Measurements from ENCODE around the gene PARP2.
"Not testable (repeated sequence)": the region's sequence is repeated elsewhere in the genome, so short reads cannot be mapped to it uniquely, and the experiment has no call there.

PARP2 gene

DNA sequence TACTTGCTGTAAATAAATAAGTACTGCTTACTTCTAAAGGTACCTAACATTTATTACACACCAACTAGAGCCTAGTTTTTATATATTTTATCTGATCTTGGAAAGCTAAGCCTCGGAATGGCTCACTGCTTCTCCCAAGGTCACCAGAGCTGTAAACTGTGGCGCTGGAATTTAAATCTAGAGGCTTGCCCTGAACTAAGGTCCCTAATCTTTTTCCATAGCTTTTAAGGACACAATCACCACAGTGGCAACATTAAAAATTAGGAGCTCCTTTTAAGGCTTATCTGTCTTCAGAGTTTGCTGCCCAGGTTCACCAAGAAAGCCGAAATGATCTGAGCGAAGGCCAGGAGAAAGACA lies 11.0 kb upstream of the PARP2 start:
- no peak for DNase-seq (ENCODE audit: low read depth)

GRCh38 chr14:20332788-20333493 lies 10.5 kb upstream of the PARP2 start, which contains the start of gene CCNB1IP1:
TSS of gene CCNB1IP1 (minus strand) at chr14:20333279. CDS start at chr14:20316523, 16,756 bp downstream.
- peak within 1 kb of the TSS; percentile 95 for H3K4me3 ChIP-seq (ENCODE audit: control insufficient read depth, low read depth, low read length)
- TF ChIP-seq, protein P1, sequence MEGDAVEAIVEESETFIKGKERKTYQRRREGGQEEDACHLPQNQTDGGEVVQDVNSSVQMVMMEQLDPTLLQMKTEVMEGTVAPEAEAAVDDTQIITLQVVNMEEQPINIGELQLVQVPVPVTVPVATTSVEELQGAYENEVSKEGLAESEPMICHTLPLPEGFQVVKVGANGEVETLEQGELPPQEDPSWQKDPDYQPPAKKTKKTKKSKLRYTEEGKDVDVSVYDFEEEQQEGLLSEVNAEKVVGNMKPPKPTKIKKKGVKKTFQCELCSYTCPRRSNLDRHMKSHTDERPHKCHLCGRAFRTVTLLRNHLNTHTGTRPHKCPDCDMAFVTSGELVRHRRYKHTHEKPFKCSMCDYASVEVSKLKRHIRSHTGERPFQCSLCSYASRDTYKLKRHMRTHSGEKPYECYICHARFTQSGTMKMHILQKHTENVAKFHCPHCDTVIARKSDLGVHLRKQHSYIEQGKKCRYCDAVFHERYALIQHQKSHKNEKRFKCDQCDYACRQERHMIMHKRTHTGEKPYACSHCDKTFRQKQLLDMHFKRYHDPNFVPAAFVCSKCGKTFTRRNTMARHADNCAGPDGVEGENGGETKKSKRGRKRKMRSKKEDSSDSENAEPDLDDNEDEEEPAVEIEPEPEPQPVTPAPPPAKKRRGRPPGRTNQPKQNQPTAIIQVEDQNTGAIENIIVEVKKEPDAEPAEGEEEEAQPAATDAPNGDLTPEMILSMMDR (conservative IDR thresholded peaks at IDR 0.05; ENCODE audit: control insufficient read depth, insufficient read depth, low read depth, low read length) = no peak
- peak; percentile 93 for DNase-seq (ENCODE audit: low read depth)

More for the DNA sequence above, 11.0 kb upstream of the PARP2 start:
- TF ChIP-seq, protein P1 (conservative IDR thresholded peaks at IDR 0.05; ENCODE audit: control insufficient read depth, insufficient read depth, low read depth, low read length) = no peak
- H3K4me3 ChIP-seq (ENCODE audit: control insufficient read depth, low read depth, low read length) = peak overlapping the region; percentile 95

GRCh38 chr14:20333494-20333841 lies 10.0 kb upstream of the PARP2 start:
- peak overlapping the region; percentile 95 for H3K4me3 ChIP-seq (ENCODE audit: control insufficient read depth, low read depth, low read length)
- TF ChIP-seq, protein P1 (conservative IDR thresholded peaks at IDR 0.05; ENCODE audit: control insufficient read depth, insufficient read depth, low read depth, low read length) = no peak
- no peak for DNase-seq (ENCODE audit: low read depth)

DNA sequence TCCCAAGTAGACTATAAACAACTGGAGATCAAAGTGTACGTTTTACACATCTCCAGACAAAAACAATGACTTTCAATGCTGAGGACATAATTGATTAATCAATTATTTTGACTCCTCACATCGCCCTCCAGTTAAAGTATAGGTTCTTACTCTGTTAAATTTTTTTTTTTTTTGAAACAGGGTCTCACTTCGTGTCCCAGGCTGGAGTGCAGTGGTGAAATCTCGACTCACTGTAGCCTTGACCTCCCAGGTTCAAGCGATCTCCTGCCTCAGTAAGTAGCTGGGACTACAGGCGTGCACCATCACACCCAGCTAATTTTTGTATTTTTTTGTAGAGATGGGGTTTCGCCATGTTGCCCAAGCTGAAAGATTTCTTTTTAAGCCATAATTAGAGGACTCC lies 9.4 kb upstream of the PARP2 start:
- no peak for DNase-seq (ENCODE audit: low read depth)
- TF ChIP-seq, protein P1 (conservative IDR thresholded peaks at IDR 0.05; ENCODE audit: control insufficient read depth, insufficient read depth, low read depth, low read length) = no peak
- no peak overlapping the region for H3K4me3 ChIP-seq (ENCODE audit: control insufficient read depth, low read depth, low read length)

DNA sequence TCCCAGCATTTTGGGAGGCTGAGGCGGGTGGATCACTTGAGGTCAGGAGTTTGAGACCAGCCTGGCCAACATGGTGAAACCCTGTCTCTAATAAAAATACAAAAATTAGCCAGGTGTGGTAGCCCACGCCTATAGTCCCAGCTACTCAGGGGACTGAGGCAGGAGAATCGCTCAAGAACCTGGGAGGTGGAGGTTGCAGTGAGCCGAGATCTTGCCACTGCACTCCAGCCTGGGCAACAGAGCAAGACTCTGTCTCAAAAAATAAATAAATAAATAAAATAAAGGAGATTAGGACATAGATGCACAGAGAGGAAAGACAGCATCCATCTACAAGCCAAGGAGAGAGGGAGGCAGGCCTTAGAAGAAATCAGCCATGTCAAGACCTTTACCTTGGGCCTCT lies 2.4 kb upstream of the PARP2 start:
- DNase-seq (ENCODE audit: low read depth); H3K4me3 ChIP-seq (ENCODE audit: control insufficient read depth, low read depth, low read length): not testable (repeated sequence)

- DNase-seq (ENCODE audit: low read depth) = no peak
- TF ChIP-seq, protein P1 (conservative IDR thresholded peaks at IDR 0.05; ENCODE audit: control insufficient read depth, insufficient read depth, low read depth, low read length) = no peak
- peak overlapping the region; percentile 85 for H3K4me3 ChIP-seq (ENCODE audit: control insufficient read depth, low read depth, low read length)
Measured at GRCh38 chr14:20341646-20342045, 1.8 kb upstream of the PARP2 start.

DNA sequence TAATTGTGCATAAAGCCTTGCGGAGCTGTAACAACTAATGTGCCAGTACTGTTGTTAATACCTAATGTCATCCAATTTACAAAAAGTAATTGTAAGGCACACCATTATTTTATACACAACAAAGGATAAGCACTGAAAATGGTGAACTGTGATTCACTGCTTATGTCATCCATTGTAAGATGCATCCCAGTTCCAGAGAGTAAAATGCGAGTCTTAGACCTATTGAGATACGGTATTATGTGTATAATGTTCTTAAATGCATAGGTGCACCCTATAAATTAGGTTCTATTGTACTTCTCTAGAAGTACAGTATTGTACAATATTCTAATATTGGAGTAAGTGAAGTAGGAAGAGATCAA lies 406 bp downstream of the PARP2 start:
- TF ChIP-seq, protein P1 (conservative IDR thresholded peaks at IDR 0.05; ENCODE audit: control insufficient read depth, insufficient read depth, low read depth, low read length) = no peak
- peak overlapping the region; percentile 85 for H3K4me3 ChIP-seq (ENCODE audit: control insufficient read depth, low read depth, low read length)
- peak; percentile 54 for DNase-seq (ENCODE audit: low read depth)

All from fibroblast of mammary gland (primary cell).